Retinal pigment epithelial cell (primary cell): ENCODE data around the gene SMTNL2.
"Not testable (repeated sequence)": the region's sequence is repeated elsewhere in the genome, so short reads cannot be mapped to it uniquely, and the experiment has no call there.

Experiments used
- DNase-seq: peaks from one replicate; pipeline ENCODE4 v3.0.0-alpha.2; 2010; ENCODE audit warnings: low read depth
- H3K4me3 ChIP-seq: 2 replicates; pipeline ENCODE4 v1.5.1; 2011; ENCODE audit warnings: mild to moderate bottlenecking, low read length, control low read depth, moderate library complexity
- CTCF ChIP-seq: conservative IDR thresholded peaks from 2 replicates; pipeline ENCODE4 v1.5.1; 2011; ENCODE audit warnings: low read depth, low read length, control low read depth, inconsistent platforms

SMTNL2 gene

GRCh38 chr17:4645642-4646041, 61.3 kb downstream of the SMTNL2 start:
- DNase-seq, result no peak
- no peak overlapping the region for H3K4me3 ChIP-seq

GRCh38 chr17:4648741-4649140, 64.4 kb downstream of the SMTNL2 start:
- no peak for TF ChIP-seq CTCF
- no peak for DNase-seq

More at GRCh38 chr17:4645642-4646041, 61.3 kb downstream of the SMTNL2 start:
- TF ChIP-seq CTCF, result no peak

GRCh38 chr17:4652997-4653396, 68.7 kb downstream of the SMTNL2 start:
- H3K4me3 ChIP-seq, result no peak overlapping the region
- DNase-seq, result no peak
- no peak for TF ChIP-seq CTCF

More at GRCh38 chr17:4648741-4649140, 64.4 kb downstream of the SMTNL2 start:
- no peak overlapping the region for H3K4me3 ChIP-seq

GRCh38 chr17:4655933-4656332, 71.6 kb downstream of the SMTNL2 start:
- not testable (repeated sequence) for DNase-seq, H3K4me3 ChIP-seq

GRCh38 chr17:4657678-4658077, 73.3 kb downstream of the SMTNL2 start:
- TF ChIP-seq CTCF, result no peak
- DNase-seq, result no peak

More at GRCh38 chr17:4657678-4658077, 73.3 kb downstream of the SMTNL2 start:
- H3K4me3 ChIP-seq, result no peak overlapping the region
